ENCODE results near the gene NPTXR.
"Not testable (repeated sequence)": the region's sequence is repeated elsewhere in the genome, so short reads cannot be mapped to it uniquely, and the experiment has no call there.

NPTXR gene

GRCh38 chr22:38830026-38830844 lies 13.6 kb downstream of the NPTXR start:
- DNase-seq = no peak

- no peak for DNase-seq
These were observed 14.3 kb downstream of the NPTXR start for GRCh38 chr22:38829485-38829884.

GRCh38 chr22:38828616-38829205 lies 15.1 kb downstream of the NPTXR start:
- DNase-seq = no peak

GRCh38 chr22:38828191-38828590 lies 15.6 kb downstream of the NPTXR start:
- DNase-seq = no peak

- no peak for DNase-seq
These were observed 16.3 kb downstream of the NPTXR start for GRCh38 chr22:38827510-38827909.

GRCh38 chr22:38826801-38827200 lies 17.0 kb downstream of the NPTXR start:
- DNase-seq = no peak

GRCh38 chr22:38826386-38826785 lies 17.4 kb downstream of the NPTXR start:
- DNase-seq = no peak

GRCh38 chr22:38824585-38824984 lies 19.2 kb downstream of the NPTXR start:
- peak; percentile 26 for DNase-seq

- DNase-seq = no peak
These were observed 20.2 kb downstream of the NPTXR start for GRCh38 chr22:38823637-38824036.

GRCh38 chr22:38823076-38823475 lies 20.8 kb downstream of the NPTXR start:
- DNase-seq = no peak

GRCh38 chr22:38820020-38820419 lies 23.8 kb downstream of the NPTXR start:
- DNase-seq = no peak

- DNase-seq = no peak
These were observed 24.4 kb downstream of the NPTXR start for GRCh38 chr22:38819387-38819940.

GRCh38 chr22:38817196-38817595 lies 26.6 kb downstream of the NPTXR start:
- DNase-seq = no peak

GRCh38 chr22:38815842-38816241 lies 28.0 kb downstream of the NPTXR start:
- DNase-seq = no peak

- no peak for DNase-seq
These were observed 32.6 kb downstream of the NPTXR start for GRCh38 chr22:38811241-38811640.

GRCh38 chr22:38805041-38805593 lies 38.7 kb downstream of the NPTXR start:
- DNase-seq = not testable (repeated sequence)

GRCh38 chr22:38802671-38803121 lies 41.1 kb downstream of the NPTXR start:
- no peak for DNase-seq

- no peak for DNase-seq
These were observed 44.4 kb downstream of the NPTXR start for GRCh38 chr22:38799265-38800002.

GRCh38 chr22:38798496-38798895 lies 45.3 kb downstream of the NPTXR start:
- DNase-seq = no peak

- no peak for DNase-seq
These were observed 47.4 kb downstream of the NPTXR start for GRCh38 chr22:38796262-38796957.

- no peak for DNase-seq
These were observed 48.3 kb downstream of the NPTXR start for GRCh38 chr22:38795569-38795968.

GRCh38 chr22:38793721-38794466 lies 49.9 kb downstream of the NPTXR start, which contains the start of gene DNAL4:
DNAL4 (minus strand) TSS chr22:38794143; CDS start chr22:38782731, 11,412 bp downstream.
- peak; percentile 96 for DNase-seq
